ENCODE measurements around the gene FLOT2.
"Not testable (repeated sequence)": the region's sequence is repeated elsewhere in the genome, so short reads cannot be mapped to it uniquely, and the experiment has no call there.

The FLOT2 gene

GRCh38 chr17:28916302-28916934, 18.9 kb upstream of the FLOT2 start:
- DNase-seq = peak; percentile 56 to 66

GRCh38 chr17:28912938-28913333, 15.4 kb upstream of the FLOT2 start:
- no peak for DNase-seq

- no peak for DNase-seq
Measured at GRCh38 chr17:28912281-28912937, 14.9 kb upstream of the FLOT2 start.

- no peak for DNase-seq
Measured at GRCh38 chr17:28911411-28912045, 14.0 kb upstream of the FLOT2 start.

- no peak for DNase-seq
Measured at GRCh38 chr17:28910534-28910933, 13.0 kb upstream of the FLOT2 start.

GRCh38 chr17:28908640-28909167, 11.2 kb upstream of the FLOT2 start:
- DNase-seq = no peak

GRCh38 chr17:28907709-28908475, 10.4 kb upstream of the FLOT2 start:
- no peak for DNase-seq

GRCh38 chr17:28906706-28907438, 9.3 kb upstream of the FLOT2 start:
- DNase-seq = no peak

- no peak for DNase-seq
Measured at GRCh38 chr17:28906276-28906675, 8.7 kb upstream of the FLOT2 start.

- DNase-seq = no peak
Measured at GRCh38 chr17:28904800-28905199, 7.3 kb upstream of the FLOT2 start.

- not testable (repeated sequence) for DNase-seq
Measured at GRCh38 chr17:28903546-28903841, 6.0 kb upstream of the FLOT2 start.

GRCh38 chr17:28902819-28903545, 5.4 kb upstream of the FLOT2 start, which contains the start of gene DHRS13:
TSS of gene DHRS13 (minus strand) at chr17:28903079. CDS start at chr17:28902944, 135 bp downstream.
- DNase-seq = peak; percentile 95 to 96

- DNase-seq = peak; percentile 44 to 57
Measured at GRCh38 chr17:28901866-28902818, 4.6 kb upstream of the FLOT2 start.

GRCh38 chr17:28900986-28901726, 3.6 kb upstream of the FLOT2 start:
- DNase-seq = no peak

- no peak for DNase-seq
Measured at GRCh38 chr17:28899212-28899815, 1.8 kb upstream of the FLOT2 start.

- DNase-seq = no peak
Measured at GRCh38 chr17:28898527-28898955, 1.0 kb upstream of the FLOT2 start.

- DNase-seq = peak; percentile 19 to 41
Measured at GRCh38 chr17:28897769-28898526, 415 bp upstream of the FLOT2 start.

- no peak for DNase-seq
Measured at GRCh38 chr17:28896491-28896883, 1.0 kb downstream of the FLOT2 start.

Measured in CD4-positive, alpha-beta T cell treated with Interleukin-4 for 1 hour (primary cell).